Kidney (tissue), 14 donors: ENCODE data around the gene SP3. TPM values are rescaled to one million over a fixed set of nuclear protein-coding genes. Genes with fewer than 3 reads are reported as not detected.
A peak's percentile ranks its signal among the peaks of the same experiment; 100 is the strongest.

Experiments
- DNase-seq, 5 donors: peaks; one replicate each; pipeline ENCODE4 v3.0.0-alpha.2; 2013 to 2020
- FAIRE-seq: peaks from 2 replicates; lab custom pipeline; 2012; peaks lifted over from hg19 to GRCh38; lab: Jason Lieb, UNC
- H3K27ac ChIP-seq, 2 donors: one replicate each; pipeline ENCODE4 v1.7.0; 2013; ENCODE audit warnings: low read depth in 2 of 2, low read length in 2 of 2, inconsistent platforms in 1 of 2
- H3K27me3 ChIP-seq: one replicate; pipeline ENCODE4 v1.7.1; 2013; ENCODE audit warnings: low read length, inconsistent platforms; ENCODE audit not compliant: control insufficient read depth, insufficient read depth
- H3K36me3 ChIP-seq, 3 donors: one replicate each; pipeline versions ENCODE4 v1.7.0 to v1.7.1; 2013; ENCODE audit warnings: low read length in 3 of 3, control low read depth in 1 of 3, inconsistent platforms in 1 of 3; ENCODE audit not compliant: insufficient read depth in 3 of 3, control insufficient read depth in 2 of 3
- H3K4me1 ChIP-seq, 3 donors: one replicate each; pipeline versions ENCODE4 v1.7.0 to v1.7.1; 2013; ENCODE audit warnings: low read length in 3 of 3, inconsistent platforms in 1 of 3, low read depth in 1 of 3; ENCODE audit not compliant: control insufficient read depth in 2 of 3, insufficient read depth in 2 of 3
- H3K4me3 ChIP-seq, 3 donors: one replicate each; pipeline versions ENCODE4 v1.7.0 to v1.8.1; 2013; ENCODE audit warnings: low read length in 3 of 3, control low read depth in 1 of 3, inconsistent platforms in 1 of 3
- H3K9ac ChIP-seq, 3 donors: one replicate each; pipeline versions ENCODE4 v1.7.0 to v1.7.1; 2013; ENCODE audit warnings: low read length in 3 of 3, control low read depth in 1 of 3, inconsistent platforms in 1 of 3
- H3K9me3 ChIP-seq, 3 donors: one replicate each; pipeline versions ENCODE4 v1.7.0 to v1.7.1; 2013; ENCODE audit warnings: low read length in 3 of 3, control low read depth in 1 of 3, inconsistent platforms in 1 of 3; ENCODE audit not compliant: control insufficient read depth in 2 of 3, insufficient read depth in 1 of 3
- intact Hi-C: fragments of 100-400 bp; cut with DNase I; formaldehyde crosslinking; loops from one replicate; pipeline ENCODE4 v1.11.1; 2022
- polyA plus RNA-seq: library from polyadenylated mRNA; stranded (reverse); fragments of 350-450 nt; fragmentation: Illumina TruSeq; extraction: RNeasy Lipid Tissue Mini Kit (QIAGEN cat#74804); gene quantifications from one replicate; pipeline ENCODE4 v1.2.3, GENCODE V29; 2014; ENCODE audit warnings: low read depth, low replicate concordance; ENCODE audit not compliant: insufficient read depth
- total RNA-seq: library from RNA; stranded (reverse); fragmentation: NEBNext Ultra II Directional; extraction: Animal tissue kit (Norgen Biotek cat#: 25700); gene quantifications from one replicate; pipeline ENCODE4 v1.2.1, GENCODE V29; 2021
- TF ChIP-seq, protein P1 (sequence below): IDR thresholded peaks from 3 replicates; pipeline ENCODE4 v1.5.1; 2012; ENCODE audit warnings: mild to moderate bottlenecking, moderate library complexity, borderline replicate concordance; ENCODE audit not compliant: insufficient read depth; ENCODE audit errors: extremely low read depth
- donor health status: control.
- donor health status: control.
- donor health status: control.
- donor health status: control.
- donor health status: control.
- donor health status: DM: yes; HTN: yes; CAD: no.
- donor health status: Normal renal cell carcinoma (clear cell type).

The SP3 gene
- total and polyA plus RNA-seq, 2 donors from 2014 or later = 14.5 to 86.2 TPM

DNA sequence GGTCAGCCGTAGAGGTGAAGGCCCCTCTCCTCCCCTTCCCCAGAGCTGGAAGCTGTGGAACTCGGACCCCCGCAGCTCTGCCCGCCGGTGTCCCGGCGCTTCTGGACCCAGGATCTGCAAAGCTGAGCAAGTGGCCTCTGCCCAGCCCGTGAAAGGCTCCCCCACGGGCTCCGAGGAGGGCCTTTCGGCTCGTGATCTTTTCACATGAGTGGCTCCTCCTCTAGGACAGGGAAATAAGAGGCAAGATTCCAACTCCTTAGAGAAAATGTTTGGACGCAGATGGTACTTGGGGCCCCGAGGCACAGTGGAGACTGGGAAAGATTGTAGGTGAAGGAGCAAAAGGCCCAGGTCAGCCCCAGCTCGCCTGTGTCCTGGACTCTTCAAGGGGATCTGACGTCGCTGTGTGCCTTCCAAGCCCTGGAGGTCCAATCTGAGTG, 48.2 kb upstream of the SP3 start:
- intact Hi-C loops = no loop called here
- TF ChIP-seq, protein P1, sequence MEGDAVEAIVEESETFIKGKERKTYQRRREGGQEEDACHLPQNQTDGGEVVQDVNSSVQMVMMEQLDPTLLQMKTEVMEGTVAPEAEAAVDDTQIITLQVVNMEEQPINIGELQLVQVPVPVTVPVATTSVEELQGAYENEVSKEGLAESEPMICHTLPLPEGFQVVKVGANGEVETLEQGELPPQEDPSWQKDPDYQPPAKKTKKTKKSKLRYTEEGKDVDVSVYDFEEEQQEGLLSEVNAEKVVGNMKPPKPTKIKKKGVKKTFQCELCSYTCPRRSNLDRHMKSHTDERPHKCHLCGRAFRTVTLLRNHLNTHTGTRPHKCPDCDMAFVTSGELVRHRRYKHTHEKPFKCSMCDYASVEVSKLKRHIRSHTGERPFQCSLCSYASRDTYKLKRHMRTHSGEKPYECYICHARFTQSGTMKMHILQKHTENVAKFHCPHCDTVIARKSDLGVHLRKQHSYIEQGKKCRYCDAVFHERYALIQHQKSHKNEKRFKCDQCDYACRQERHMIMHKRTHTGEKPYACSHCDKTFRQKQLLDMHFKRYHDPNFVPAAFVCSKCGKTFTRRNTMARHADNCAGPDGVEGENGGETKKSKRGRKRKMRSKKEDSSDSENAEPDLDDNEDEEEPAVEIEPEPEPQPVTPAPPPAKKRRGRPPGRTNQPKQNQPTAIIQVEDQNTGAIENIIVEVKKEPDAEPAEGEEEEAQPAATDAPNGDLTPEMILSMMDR = no peak
- FAIRE-seq (no peak), DNase-seq (peak in 4 of 5 donors; percentile 48 to 89 (median 66))
- H3K36me3 ChIP-seq = no peaks in the 10 kb centered on the region
- peak overlapping the region in 2 of 3 donors; percentile 13 to 52 for H3K9ac ChIP-seq
- no peaks in the 10 kb centered on the region for H3K9me3 ChIP-seq
- H3K27me3 ChIP-seq = no peaks in the 10 kb centered on the region
- H3K27ac ChIP-seq = peak overlapping the region; percentile 94 to 95
- peak overlapping the region; percentile 56 to 61 (median 60) for H3K4me3 ChIP-seq
- H3K4me1 ChIP-seq = peaks cover 0 to 6% (median 5%) of the 10 kb centered on the region in 3 donors

DNA sequence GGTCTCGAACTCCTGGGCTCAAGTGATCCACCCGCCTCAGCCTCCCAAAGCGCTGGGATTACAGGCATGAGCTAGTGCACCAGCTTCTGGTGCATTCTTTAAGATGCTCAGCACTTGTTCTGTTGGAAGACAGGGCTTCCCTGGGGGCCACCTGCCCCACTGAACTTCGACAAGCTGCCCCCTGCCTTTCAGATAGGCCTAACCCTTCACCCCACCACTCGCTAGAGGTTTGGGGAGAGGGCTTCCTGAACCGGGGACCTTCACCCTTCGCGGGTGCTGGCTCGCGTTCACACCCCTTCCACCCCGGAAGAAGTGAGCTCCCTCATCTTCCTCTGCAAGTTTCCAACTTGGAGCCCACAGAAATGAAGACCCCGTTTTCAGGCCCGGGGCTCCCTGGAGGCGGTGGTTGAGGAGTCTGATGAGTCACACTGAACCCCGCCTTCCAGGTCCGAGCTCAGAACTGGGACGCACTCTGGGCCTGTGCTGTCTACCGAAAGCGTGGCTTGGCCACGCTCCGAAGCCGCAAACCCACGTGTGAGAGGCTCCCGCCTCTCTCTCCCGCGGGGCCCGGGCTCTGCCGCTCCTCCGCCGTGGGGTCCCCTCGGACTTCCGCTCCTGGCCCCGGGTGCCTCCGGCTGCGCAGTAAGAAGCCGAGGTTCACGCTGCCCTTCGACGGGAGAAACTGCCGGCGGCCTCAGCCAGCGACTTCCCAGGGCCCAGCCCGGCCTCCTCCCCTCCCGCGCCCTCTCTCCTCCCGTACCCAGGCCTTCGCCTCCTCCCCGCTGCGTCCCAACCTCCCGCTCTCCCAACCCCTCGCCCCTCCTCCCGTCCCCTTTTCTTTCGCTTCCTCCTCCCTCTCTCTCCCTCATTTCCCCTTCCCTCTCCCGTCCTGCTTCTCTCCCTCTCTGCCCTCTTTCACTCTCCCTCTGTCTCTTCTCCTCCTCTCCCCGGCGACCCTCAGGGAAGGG, 47.5 kb upstream of the SP3 start:
- Histone ChIP-seq H3K27me3 (no peaks in the 10 kb centered on the region), H3K4me3 (peak overlapping the region; percentile 56 to 61 (median 60)), H3K4me1 (peaks cover 0 to 6% (median 5%) of the 10 kb centered on the region in 3 donors), H3K9ac (peak overlapping the region; percentile 4 to 52 (median 25)), H3K27ac (peak overlapping the region; percentile 94 to 95), H3K36me3 (no peaks in the 10 kb centered on the region), H3K9me3 (no peaks in the 10 kb centered on the region)
- intact Hi-C loops = no loop called here
- TF ChIP-seq, protein P1 = no peak
- peak; percentile 67 to 94 (median 76) for DNase-seq
- FAIRE-seq = no peak

GRCh38 chr2:174011796-174012195, 46.6 kb upstream of the SP3 start:
- Histone ChIP-seq H3K27ac (no peak overlapping the region), H3K4me1 (peaks cover 0 to 6% (median 5%) of the 10 kb centered on the region in 3 donors), H3K4me3 (peak overlapping the region in 1 of 3 donors; percentile 11), H3K36me3 (no peaks in the 10 kb centered on the region), H3K9ac (no peak overlapping the region), H3K9me3 (no peaks in the 10 kb centered on the region), H3K27me3 (no peaks in the 10 kb centered on the region)
- DNase-seq (no peak), FAIRE-seq (no peak)
- intact Hi-C loops = no loop called here
- TF ChIP-seq, protein P1 = no peak
